Activated naive CD8-positive, alpha-beta T cell treated with anti-CD3 and anti-CD28 coated beads, Interleukin-2, amount 50 U/mL, for 24 hours (primary cell): ENCODE measurements around the gene KCNB1.

Source experiments
- ATAC-seq: fragments of 150-1000 bp; cut with Tn5 transposase; one replicate; pipeline ENCODE4 v1.10.0; 2021
- DNase-seq: peaks from one replicate; pipeline ENCODE4 v3.0.0; 2021
- H3K27ac Mint-ChIP-seq: one replicate; pipeline ENCODE4 v1.8.0; 2021; ENCODE audit warnings: mild to moderate bottlenecking, mixed read lengths
- H3K27me3 Mint-ChIP-seq: one replicate; pipeline ENCODE4 v1.8.0; 2021; ENCODE audit warnings: mixed read lengths
- H3K36me3 Mint-ChIP-seq: one replicate; pipeline ENCODE4 v1.8.0; 2021; ENCODE audit warnings: low read depth, mixed read lengths
- H3K4me1 Mint-ChIP-seq: one replicate; pipeline ENCODE4 v1.8.0; 2021; ENCODE audit warnings: mixed read lengths
- H3K4me3 Mint-ChIP-seq: one replicate; pipeline ENCODE4 v1.8.0; 2021; ENCODE audit warnings: mild to moderate bottlenecking, moderate library complexity, mixed read lengths
- H3K9me3 Mint-ChIP-seq: one replicate; pipeline ENCODE4 v1.8.0; 2021; ENCODE audit warnings: mixed read lengths

KCNB1 gene

DNA sequence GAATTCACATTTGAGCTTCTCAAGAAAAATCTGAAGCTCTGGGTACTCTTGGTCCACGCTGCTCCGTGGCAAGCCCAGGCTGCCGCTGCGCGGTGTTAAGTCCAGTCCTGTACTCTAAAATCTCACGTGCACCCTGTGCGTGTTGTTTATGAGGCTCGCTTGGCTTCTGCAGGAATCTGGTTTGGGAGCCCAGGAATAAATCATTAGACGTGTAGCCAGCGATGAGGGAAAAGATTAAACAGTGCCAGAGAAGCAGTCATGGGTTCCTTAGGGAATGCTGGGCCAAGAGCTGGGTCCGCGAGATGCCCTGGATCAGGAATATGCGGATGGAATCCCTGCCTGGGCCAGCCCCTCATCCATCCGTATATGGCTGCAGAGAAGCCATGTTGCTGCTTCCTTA is 87.3 kb downstream of the KCNB1 start:
- ATAC-seq (no peak), DNase-seq (no peak)
- H3K27ac Mint-ChIP-seq, result no peak overlapping the region
- no peaks in the 10 kb centered on the region for H3K36me3 Mint-ChIP-seq
- H3K9me3 Mint-ChIP-seq, result no peaks in the 10 kb centered on the region
- peaks cover 21% of the 10 kb centered on the region for H3K27me3 Mint-ChIP-seq
- H3K4me3 Mint-ChIP-seq, result no peak overlapping the region
- no peaks in the 10 kb centered on the region for H3K4me1 Mint-ChIP-seq

GRCh38 chr20:49394757-49395156 is 87.7 kb downstream of the KCNB1 start:
- no peak overlapping the region for H3K27ac Mint-ChIP-seq
- H3K36me3 Mint-ChIP-seq, result no peaks in the 10 kb centered on the region
- no peak for DNase-seq
- no peak for ATAC-seq
- no peak overlapping the region for H3K4me3 Mint-ChIP-seq
- no peaks in the 10 kb centered on the region for H3K4me1 Mint-ChIP-seq
- H3K9me3 Mint-ChIP-seq, result no peaks in the 10 kb centered on the region
- peaks cover 23% of the 10 kb centered on the region for H3K27me3 Mint-ChIP-seq

GRCh38 chr20:49394264-49394663 is 88.2 kb downstream of the KCNB1 start:
- H3K27me3 Mint-ChIP-seq, result peaks cover 25% of the 10 kb centered on the region
- no peak for DNase-seq
- ATAC-seq, result no peak
- H3K9me3 Mint-ChIP-seq, result no peaks in the 10 kb centered on the region
- H3K4me1 Mint-ChIP-seq, result no peaks in the 10 kb centered on the region
- H3K27ac Mint-ChIP-seq, result no peak overlapping the region
- H3K4me3 Mint-ChIP-seq, result no peak overlapping the region
- H3K36me3 Mint-ChIP-seq, result no peaks in the 10 kb centered on the region

GRCh38 chr20:49393803-49394202 is 88.7 kb downstream of the KCNB1 start:
- DNase-seq (no peak), ATAC-seq (no peak)
- Mint-ChIP-seq H3K4me3 (no peak overlapping the region), H3K36me3 (no peaks in the 10 kb centered on the region), H3K27ac (no peak overlapping the region), H3K4me1 (no peaks in the 10 kb centered on the region), H3K27me3 (peaks cover 26% of the 10 kb centered on the region), H3K9me3 (no peaks in the 10 kb centered on the region)

DNA sequence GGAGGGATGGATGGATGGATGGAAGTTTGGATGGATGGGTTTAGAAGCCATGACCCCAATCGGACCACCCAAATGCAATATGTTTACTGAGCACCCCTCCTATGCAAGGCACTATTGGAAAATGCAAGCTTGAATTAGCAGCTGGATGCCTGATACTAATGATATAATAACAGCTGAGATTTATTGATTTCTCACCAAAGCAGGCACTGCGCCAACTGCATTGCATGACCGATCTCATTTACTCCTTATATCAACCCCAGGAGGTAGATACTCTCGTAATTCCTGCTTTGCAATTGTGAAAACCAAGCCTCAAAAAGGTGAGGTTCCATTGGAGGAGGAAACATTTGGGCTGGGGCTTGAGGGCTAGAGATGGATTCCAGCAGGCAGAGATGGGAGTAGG is 89.7 kb downstream of the KCNB1 start:
- no peaks in the 10 kb centered on the region for H3K9me3 Mint-ChIP-seq
- H3K27me3 Mint-ChIP-seq, result peaks cover 32% of the 10 kb centered on the region
- H3K4me3 Mint-ChIP-seq, result no peak overlapping the region
- H3K27ac Mint-ChIP-seq, result no peak overlapping the region
- H3K36me3 Mint-ChIP-seq, result no peaks in the 10 kb centered on the region
- H3K4me1 Mint-ChIP-seq, result no peaks in the 10 kb centered on the region
- DNase-seq (no peak), ATAC-seq (no peak)

DNA sequence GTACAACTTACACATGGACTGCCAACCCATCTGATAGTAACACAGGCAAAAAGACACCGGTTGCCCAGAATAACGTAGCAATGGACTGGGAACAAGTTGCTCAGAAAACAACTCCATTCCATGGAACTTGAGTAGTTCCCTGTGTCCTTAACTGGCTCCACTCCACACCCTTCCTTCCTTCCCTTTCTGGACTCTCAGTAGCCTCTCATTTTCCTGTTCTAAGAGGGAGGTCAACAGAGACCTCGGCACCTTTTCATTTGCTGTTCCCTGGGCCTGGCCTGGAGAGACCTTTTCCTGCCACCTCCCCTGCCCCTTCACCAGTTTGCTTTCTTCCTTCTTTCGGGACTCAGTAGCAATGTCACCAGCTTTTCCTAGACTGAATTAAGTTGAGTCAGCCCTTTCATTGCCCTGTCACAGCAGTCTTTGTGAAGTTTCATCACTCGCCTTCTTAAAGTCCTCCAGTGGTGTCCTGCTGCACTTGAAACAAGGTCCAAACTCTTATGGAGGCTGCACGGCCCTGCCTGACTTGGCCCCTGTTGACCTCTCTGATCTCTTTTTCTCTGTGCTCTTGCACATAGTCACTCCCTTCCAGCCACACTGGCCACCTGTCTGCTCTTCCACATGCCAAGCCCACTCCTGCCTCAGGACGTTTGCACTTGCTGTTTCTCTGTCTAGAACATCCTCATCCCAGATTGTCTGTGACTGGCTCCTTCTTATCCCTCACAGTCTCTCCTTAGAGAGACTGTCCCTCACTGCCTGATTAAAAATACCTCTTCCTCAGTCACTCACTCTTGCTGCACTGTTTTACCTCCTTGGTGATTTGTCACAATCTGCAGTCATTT is 90.8 kb downstream of the KCNB1 start:
- no peak overlapping the region for H3K4me3 Mint-ChIP-seq
- H3K9me3 Mint-ChIP-seq, result no peaks in the 10 kb centered on the region
- H3K27me3 Mint-ChIP-seq, result peaks cover 42% of the 10 kb centered on the region
- no peaks in the 10 kb centered on the region for H3K4me1 Mint-ChIP-seq
- no peak for DNase-seq
- H3K27ac Mint-ChIP-seq, result no peak overlapping the region
- no peak for ATAC-seq
- H3K36me3 Mint-ChIP-seq, result no peaks in the 10 kb centered on the region

DNA sequence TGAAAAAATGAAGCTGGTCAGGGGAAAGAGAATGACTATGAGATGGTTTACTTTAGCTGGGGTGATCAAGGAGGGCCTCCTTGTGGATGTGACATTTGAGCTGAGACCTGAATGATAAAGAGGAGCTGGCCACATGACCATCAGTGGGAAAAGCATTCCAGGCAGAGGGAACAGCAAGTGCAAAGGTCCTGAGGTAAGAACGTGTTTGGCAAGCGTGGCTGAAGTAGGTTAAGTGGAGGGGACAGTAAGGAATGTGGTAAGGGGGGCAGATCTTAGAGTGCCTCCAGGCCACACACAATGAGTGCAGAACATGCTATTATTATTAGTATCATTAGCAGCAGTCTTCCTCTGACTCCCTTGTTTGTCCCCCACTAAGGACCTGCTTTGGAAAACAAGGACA is 92.6 kb downstream of the KCNB1 start:
- Mint-ChIP-seq H3K9me3 (no peaks in the 10 kb centered on the region), H3K36me3 (no peaks in the 10 kb centered on the region), H3K27me3 (peaks cover 42% of the 10 kb centered on the region), H3K4me1 (no peaks in the 10 kb centered on the region), H3K27ac (no peak overlapping the region), H3K4me3 (no peak overlapping the region)
- no peak for DNase-seq
- ATAC-seq, result no peak

- peaks cover 48% of the 10 kb centered on the region for H3K27me3 Mint-ChIP-seq
- ATAC-seq (no peak), DNase-seq (no peak)
- no peaks in the 10 kb centered on the region for H3K9me3 Mint-ChIP-seq
- H3K27ac Mint-ChIP-seq, result no peak overlapping the region
- no peaks in the 10 kb centered on the region for H3K36me3 Mint-ChIP-seq
- H3K4me1 Mint-ChIP-seq, result peaks cover 2% of the 10 kb centered on the region
- H3K4me3 Mint-ChIP-seq, result no peak overlapping the region
Observed at GRCh38 chr20:49388744-49389143, 93.7 kb downstream of the KCNB1 start.

DNA sequence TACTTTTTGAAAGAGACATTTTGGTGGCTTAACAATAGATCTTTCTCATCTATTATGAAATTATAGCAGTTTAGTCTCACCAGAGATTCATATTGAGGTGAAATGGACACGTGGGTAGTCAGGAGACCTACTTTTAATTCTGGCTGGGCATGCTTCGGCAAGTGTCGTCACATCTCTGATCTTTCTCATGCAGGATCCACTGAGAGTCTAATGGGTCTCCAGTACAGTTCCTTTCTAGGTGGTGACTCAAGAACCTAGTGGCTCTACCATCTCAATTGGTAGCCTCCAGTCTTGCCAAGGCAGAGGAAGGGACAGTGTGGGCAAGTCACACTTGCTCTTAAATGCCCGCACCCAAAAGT is 94.9 kb downstream of the KCNB1 start:
- Mint-ChIP-seq H3K4me3 (no peak overlapping the region), H3K9me3 (no peaks in the 10 kb centered on the region), H3K36me3 (no peaks in the 10 kb centered on the region), H3K27me3 (peaks cover 51% of the 10 kb centered on the region), H3K27ac (no peak overlapping the region), H3K4me1 (peaks cover 2% of the 10 kb centered on the region)
- DNase-seq (no peak), ATAC-seq (no peak)

- Mint-ChIP-seq H3K27me3 (peaks cover 50% of the 10 kb centered on the region), H3K9me3 (no peaks in the 10 kb centered on the region), H3K4me3 (no peak overlapping the region), H3K4me1 (peaks cover 2% of the 10 kb centered on the region), H3K27ac (no peak overlapping the region), H3K36me3 (no peaks in the 10 kb centered on the region)
- no peak for ATAC-seq
- no peak for DNase-seq
Observed at GRCh38 chr20:49386848-49387580, 95.5 kb downstream of the KCNB1 start.

DNA sequence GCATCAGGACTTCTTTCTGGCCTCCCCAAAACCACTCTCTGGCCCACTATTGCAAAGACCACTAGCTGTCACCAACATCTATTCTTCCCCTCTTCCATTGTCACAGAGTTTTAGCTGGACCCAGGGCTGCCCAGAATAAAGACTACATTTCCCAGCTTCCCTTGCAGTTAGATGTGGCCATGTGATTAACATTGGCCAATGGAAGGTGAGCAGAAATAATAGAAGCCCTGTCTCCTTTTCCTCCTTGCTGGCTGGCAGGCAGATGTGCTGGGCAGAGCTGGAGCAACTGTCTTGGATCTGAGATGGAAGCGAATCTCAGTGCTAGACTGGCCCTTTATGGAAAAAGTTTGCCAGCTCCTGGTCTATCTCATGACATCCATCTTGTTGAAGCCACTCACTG is 97.0 kb downstream of the KCNB1 start:
- DNase-seq, result no peak
- H3K27me3 Mint-ChIP-seq, result peaks cover 43% of the 10 kb centered on the region
- H3K27ac Mint-ChIP-seq, result no peak overlapping the region
- H3K4me1 Mint-ChIP-seq, result peaks cover 2% of the 10 kb centered on the region
- H3K9me3 Mint-ChIP-seq, result no peaks in the 10 kb centered on the region
- no peaks in the 10 kb centered on the region for H3K36me3 Mint-ChIP-seq
- peak; percentile 53 for ATAC-seq
- no peak overlapping the region for H3K4me3 Mint-ChIP-seq

GRCh38 chr20:49384437-49385434 is 97.7 kb downstream of the KCNB1 start:
- Mint-ChIP-seq H3K4me1 (peaks cover 2% of the 10 kb centered on the region), H3K36me3 (no peaks in the 10 kb centered on the region), H3K27me3 (peaks cover 42% of the 10 kb centered on the region), H3K27ac (no peak overlapping the region), H3K9me3 (no peaks in the 10 kb centered on the region), H3K4me3 (no peak overlapping the region)
- DNase-seq (peak; percentile 80), ATAC-seq (peak; percentile 49)

DNA sequence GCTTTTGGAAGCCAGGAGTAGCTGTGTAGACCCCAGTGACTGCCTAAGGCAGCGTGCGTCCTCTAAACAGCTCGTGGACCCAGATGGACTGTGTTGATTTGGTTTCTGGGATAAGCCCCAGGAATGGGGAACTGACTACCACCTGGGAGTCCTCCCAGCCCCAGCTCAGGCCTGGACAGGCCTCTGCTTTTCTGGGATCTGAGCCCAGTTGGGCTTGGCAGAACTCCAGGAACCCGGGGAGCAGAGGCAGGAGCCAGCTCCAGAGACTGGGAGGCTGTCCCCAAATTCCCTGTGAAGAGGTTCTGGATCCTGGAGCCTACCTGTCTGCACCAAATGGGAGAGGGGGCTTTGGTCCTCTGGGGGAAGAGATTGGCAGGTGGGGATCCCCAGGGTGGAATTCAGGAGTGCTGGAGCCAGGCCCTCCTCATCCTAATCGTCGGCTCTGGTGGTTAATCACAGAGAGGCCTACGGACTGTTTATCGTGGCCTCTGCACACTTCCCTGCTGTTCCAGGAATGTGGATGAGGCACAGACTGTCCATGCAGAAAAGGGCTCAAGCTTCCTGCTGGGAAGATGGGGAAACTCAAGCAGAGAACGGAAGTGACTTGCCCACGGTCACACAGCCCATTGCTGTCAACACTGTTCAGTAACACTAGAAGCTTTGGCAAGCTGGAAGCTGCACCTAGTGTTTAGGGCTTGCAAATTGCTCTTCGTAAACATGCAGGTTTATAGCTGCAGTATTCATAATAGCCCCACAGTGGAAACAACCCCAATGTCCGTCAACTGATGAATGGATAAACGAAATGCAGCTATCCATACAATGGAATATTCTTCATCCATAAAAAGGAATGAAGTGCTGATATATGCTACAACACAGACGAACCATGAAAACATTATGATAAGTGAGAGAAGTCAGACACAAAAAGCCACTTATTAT is 100.6 kb downstream of the KCNB1 start:
- Mint-ChIP-seq H3K4me3 (no peak overlapping the region), H3K27me3 (peaks cover 24% of the 10 kb centered on the region), H3K27ac (no peak overlapping the region), H3K4me1 (peaks cover 2% of the 10 kb centered on the region), H3K36me3 (no peaks in the 10 kb centered on the region), H3K9me3 (no peaks in the 10 kb centered on the region)
- ATAC-seq (no peak), DNase-seq (no peak)
